ENCODE measurements around the gene HSP90B1. TPM values are rescaled to one million over a fixed set of nuclear protein-coding genes. Genes with fewer than 3 reads are reported as not detected.

HSP90B1 gene
- total RNA-seq, 4 donors from 2014 or later: 206 to 319 (median 209) TPM

DNA sequence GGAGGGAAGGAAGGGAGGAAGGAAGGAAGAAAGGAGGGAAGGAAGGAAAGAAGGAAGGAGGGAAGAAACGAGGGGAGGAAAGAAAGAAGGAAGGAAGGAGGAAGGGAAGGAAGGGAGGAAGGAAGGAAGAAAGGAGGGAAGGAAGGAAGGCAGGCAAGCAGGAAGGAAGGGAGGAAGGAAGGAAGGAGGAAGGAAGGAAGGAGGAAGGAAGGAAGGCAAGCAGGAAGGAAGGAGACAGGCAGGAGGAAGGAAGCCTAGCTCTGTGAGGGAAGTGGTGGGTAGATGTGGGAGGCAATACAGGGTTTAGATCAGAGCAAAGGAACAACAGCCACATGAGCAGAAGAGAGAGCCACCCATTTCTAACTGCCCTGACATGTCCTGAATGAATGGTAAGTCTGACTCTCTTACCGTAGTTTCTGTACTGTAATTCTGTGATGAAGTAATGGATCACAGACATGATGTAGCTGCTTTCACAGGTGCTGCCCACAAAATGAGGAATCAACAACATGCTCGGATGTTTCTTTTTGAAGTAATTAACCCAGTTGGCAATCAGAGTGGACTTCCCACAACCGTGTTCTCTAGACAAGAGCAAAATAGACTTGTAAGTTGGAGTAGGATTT lies 24.4 kb upstream of the HSP90B1 start:
- Histone ChIP-seq H3K9me3 (no peaks in the 10 kb centered on the region), H3K4me1 (peaks cover 0 to 14% (median 0%) of the 10 kb centered on the region in 3 donors), H3K27me3 (no peaks in the 10 kb centered on the region), H3K27ac (no peak overlapping the region), H3K4me3 (no peak overlapping the region), H3K36me3 (no peaks in the 10 kb centered on the region)
- TF ChIP-seq, protein P1, sequence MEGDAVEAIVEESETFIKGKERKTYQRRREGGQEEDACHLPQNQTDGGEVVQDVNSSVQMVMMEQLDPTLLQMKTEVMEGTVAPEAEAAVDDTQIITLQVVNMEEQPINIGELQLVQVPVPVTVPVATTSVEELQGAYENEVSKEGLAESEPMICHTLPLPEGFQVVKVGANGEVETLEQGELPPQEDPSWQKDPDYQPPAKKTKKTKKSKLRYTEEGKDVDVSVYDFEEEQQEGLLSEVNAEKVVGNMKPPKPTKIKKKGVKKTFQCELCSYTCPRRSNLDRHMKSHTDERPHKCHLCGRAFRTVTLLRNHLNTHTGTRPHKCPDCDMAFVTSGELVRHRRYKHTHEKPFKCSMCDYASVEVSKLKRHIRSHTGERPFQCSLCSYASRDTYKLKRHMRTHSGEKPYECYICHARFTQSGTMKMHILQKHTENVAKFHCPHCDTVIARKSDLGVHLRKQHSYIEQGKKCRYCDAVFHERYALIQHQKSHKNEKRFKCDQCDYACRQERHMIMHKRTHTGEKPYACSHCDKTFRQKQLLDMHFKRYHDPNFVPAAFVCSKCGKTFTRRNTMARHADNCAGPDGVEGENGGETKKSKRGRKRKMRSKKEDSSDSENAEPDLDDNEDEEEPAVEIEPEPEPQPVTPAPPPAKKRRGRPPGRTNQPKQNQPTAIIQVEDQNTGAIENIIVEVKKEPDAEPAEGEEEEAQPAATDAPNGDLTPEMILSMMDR (IDR thresholded peaks at IDR 0.05): no peak
- intact Hi-C loops (cut with DNase I): no loop called here
- no peak for DNase-seq
- WGBS, 2 donors: 42 to 49% methylated on average over 4 of the region's 4 CpGs

- Histone ChIP-seq H3K4me3 (no peak overlapping the region), H3K27me3 (no peaks in the 10 kb centered on the region), H3K4me1 (peaks cover 0 to 5% (median 0%) of the 10 kb centered on the region in 3 donors), H3K36me3 (no peaks in the 10 kb centered on the region), H3K9me3 (no peaks in the 10 kb centered on the region), H3K27ac (no peak overlapping the region)
- no peak for TF ChIP-seq POLR2A (IDR thresholded peaks at IDR 0.05)
- TF ChIP-seq, protein P1 (IDR thresholded peaks at IDR 0.05): no peak
- intact Hi-C loops (cut with DNase I): no loop called here
- DNase-seq: no peak
Measured at GRCh38 chr12:103908246-103908541, 22.0 kb upstream of the HSP90B1 start.

- no peaks in the 10 kb centered on the region for H3K36me3 ChIP-seq
- intact Hi-C loops (cut with DNase I): no loop called here
- no peak overlapping the region for H3K4me3 ChIP-seq
- H3K27me3 ChIP-seq: no peaks in the 10 kb centered on the region
- 55 to 58% methylated on average over 2 of the region's 2 CpGs for WGBS, 2 donors
- H3K27ac ChIP-seq: no peak overlapping the region
- H3K9me3 ChIP-seq: no peaks in the 10 kb centered on the region
- TF ChIP-seq, protein P1 (IDR thresholded peaks at IDR 0.05): no peak
- no peak for TF ChIP-seq POLR2A (IDR thresholded peaks at IDR 0.05)
- no peak for DNase-seq
- peaks cover 0 to 5% (median 0%) of the 10 kb centered on the region in 3 donors for H3K4me1 ChIP-seq
Measured at GRCh38 chr12:103908877-103909276, 21.3 kb upstream of the HSP90B1 start.

- intact Hi-C loops (cut with DNase I): no loop called here
- no peak for TF ChIP-seq POLR2A (IDR thresholded peaks at IDR 0.05)
- TF ChIP-seq, protein P1 (IDR thresholded peaks at IDR 0.05): no peak
- DNase-seq: no peak
- Histone ChIP-seq H3K27me3 (no peaks in the 10 kb centered on the region), H3K4me3 (no peak overlapping the region), H3K9me3 (no peaks in the 10 kb centered on the region), H3K4me1 (peaks cover 0 to 5% (median 0%) of the 10 kb centered on the region in 3 donors), H3K27ac (no peak overlapping the region), H3K36me3 (no peaks in the 10 kb centered on the region)
- 63 to 83% methylated on average over 1 of the region's 1 CpG for WGBS, 2 donors
Measured at GRCh38 chr12:103909811-103910210, 20.4 kb upstream of the HSP90B1 start.

DNA sequence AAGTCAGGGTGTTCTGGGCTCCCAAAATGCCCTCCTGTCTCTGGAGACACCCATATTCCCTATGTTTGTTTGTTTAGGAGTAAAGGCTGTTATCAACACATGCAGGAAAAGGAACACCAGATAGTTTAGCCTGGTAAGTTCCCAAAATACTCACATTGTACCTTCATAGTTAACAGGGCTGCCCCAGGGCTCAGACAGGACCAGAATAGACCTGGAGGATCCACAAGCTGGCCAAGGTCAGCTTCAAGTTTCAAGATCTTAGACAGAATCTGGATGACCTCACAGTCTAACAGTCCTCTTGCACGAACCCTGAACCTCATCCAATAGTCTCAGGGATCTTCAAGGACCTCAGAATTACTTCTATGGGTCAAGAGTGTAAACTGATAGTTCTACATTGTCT lies 18.1 kb upstream of the HSP90B1 start:
- Histone ChIP-seq H3K4me3 (no peak overlapping the region), H3K27ac (no peak overlapping the region), H3K9me3 (peaks cover 0 to under 1% (median 0%) of the 10 kb centered on the region in 3 donors), H3K27me3 (no peaks in the 10 kb centered on the region), H3K4me1 (no peaks in the 10 kb centered on the region), H3K36me3 (no peaks in the 10 kb centered on the region)
- intact Hi-C loops (cut with DNase I): no loop called here
- DNase-seq: no peak
- 67 to 70% methylated on average over 1 of the region's 1 CpG for whole genome bisulfite sequencing, 2 donors
- TF ChIP-seq POLR2A (IDR thresholded peaks at IDR 0.05): no peak
- TF ChIP-seq, protein P1 (IDR thresholded peaks at IDR 0.05): no peak
